Activated CD8-positive, alpha-beta memory T cell treated with anti-CD3 and anti-CD28 coated beads for 36 hours (primary cell): ENCODE results near the gene SCLY. TPM values are rescaled to one million over a fixed set of nuclear protein-coding genes. Genes with fewer than 3 reads are reported as not detected.
"Not testable (repeated sequence)": the region's sequence is repeated elsewhere in the genome, so short reads cannot be mapped to it uniquely, and the experiment has no call there.

ENCODE experiments used
- CTCF ChIA-PET: fragments of 350-600 bp; sonication (Branson Sonifier 250); formaldehyde crosslinking; loops from one replicate; lab custom pipeline; 2021; ENCODE audit warnings: antibody characterized with exemption; lab: Charles Lee
- POLR2A ChIA-PET: fragments of 350-600 bp; sonication (Branson Sonifier 250); formaldehyde crosslinking; loops from one replicate; lab custom pipeline; 2021; ENCODE audit warnings: antibody characterized with exemption; lab: Charles Lee
- total RNA-seq, 2 experiments: library from RNA; stranded (reverse); gene quantifications; one replicate each; pipeline ENCODE4 v1.2.3, GENCODE V29; 2021

Gene SCLY
- total RNA-seq, 2 experiments from 2014 or later = 87.1 to 88.0 TPM

DNA sequence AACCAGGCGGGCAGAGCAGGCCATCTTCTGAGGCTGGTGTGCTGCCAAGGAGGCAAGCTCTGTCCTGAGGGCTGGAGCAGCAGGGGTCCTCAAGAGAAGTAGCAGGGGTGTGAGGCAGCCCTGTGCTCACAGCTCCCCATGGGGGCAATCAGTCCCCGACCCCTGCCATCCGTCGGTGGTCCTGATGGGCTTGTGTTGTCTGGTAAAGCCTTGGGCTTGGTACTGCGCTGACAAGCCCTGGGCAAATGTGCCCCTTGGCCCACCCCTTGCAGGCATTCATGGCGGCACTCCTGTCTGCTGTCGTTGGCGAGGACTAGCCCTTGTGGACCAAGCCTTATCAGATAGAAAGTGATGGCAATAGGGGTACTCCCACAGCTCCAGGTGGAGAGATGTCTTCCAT, 22.6 kb upstream of the SCLY start:
- ChIA-PET CTCF (no interaction called here), POLR2A (interaction anchor here (0.6 to 1.0 kb wide), 2 partner anchors 11 to 28 kb away, joined by 4 read pairs; no protein-coding TSS in a partner anchor)

DNA sequence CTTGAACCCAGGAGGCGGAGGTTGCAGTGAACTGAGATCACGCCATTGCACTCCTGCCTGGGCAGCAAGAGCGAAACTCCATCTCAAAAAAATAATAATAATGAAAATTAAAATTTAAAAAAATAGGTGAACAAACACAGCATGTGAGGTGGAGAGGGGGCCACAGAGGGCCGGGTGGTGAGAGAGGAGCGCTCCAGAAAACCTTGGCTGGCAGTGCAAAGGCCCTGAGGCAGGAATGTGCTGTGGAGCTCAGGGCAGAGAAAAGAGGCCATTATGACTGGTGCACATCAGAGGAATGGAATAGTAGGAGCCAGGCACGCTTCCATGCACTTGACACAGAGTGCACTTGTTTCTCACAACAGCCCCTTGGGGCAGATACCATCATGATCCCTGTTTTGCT, 21.6 kb upstream of the SCLY start:
- POLR2A ChIA-PET = no interaction called here
- CTCF ChIA-PET = no interaction called here

- ChIA-PET CTCF (no interaction called here), POLR2A (no interaction called here)
These were observed 20.8 kb upstream of the SCLY start for GRCh38 chr2:238039985-238040384.

DNA sequence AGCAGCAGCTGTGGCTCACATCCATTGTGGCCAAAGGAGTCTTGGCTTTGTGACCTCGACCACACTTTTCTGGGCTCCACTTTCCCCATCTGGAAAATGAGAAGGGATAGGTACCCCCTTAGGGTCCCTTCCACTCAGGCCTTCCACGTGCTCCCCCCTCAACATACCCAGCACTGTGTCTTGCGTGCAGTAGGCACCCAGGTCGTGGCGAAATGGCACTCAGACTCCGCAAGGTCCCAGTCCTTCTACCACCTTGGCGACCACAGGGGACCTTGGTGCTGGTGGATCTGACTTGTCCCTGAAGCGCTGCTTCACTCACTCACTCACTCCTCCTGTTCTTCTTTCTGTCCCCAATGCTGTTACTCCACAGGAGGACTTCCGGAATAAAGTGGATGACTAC, 19.9 kb upstream of the SCLY start:
- ChIA-PET CTCF (interaction anchor here (1.6 kb wide), 1 partner anchor 222 kb away, joined by 4 read pairs; no protein-coding TSS in a partner anchor), POLR2A (no interaction called here)

DNA sequence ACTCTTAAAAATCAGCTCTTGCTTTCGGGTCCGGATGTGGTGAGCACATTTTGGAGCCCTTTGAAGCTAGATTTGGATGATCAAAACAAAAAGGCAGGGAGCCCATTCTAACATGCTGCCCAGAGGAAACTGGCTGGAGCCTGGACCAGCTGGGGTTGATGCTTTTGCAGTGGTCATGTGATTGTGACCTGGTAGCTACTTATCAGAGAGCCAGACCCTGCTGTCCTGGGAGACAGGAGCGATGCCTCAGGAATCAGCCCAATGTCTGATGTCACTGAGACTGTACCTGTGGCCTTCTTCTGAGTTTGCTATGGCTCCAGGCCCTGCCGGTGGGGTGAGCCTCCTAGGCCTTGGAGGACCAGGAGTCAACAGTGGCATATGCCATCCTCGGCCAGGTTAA, 18.7 kb upstream of the SCLY start:
- CTCF ChIA-PET = interaction anchor here (1.6 kb wide), 1 partner anchor 221 kb away, joined by 4 read pairs; no protein-coding TSS in a partner anchor
- POLR2A ChIA-PET = interaction anchor here (0.6 kb wide), 1 partner anchor 271 kb away, joined by 3 read pairs; no protein-coding TSS in a partner anchor

DNA sequence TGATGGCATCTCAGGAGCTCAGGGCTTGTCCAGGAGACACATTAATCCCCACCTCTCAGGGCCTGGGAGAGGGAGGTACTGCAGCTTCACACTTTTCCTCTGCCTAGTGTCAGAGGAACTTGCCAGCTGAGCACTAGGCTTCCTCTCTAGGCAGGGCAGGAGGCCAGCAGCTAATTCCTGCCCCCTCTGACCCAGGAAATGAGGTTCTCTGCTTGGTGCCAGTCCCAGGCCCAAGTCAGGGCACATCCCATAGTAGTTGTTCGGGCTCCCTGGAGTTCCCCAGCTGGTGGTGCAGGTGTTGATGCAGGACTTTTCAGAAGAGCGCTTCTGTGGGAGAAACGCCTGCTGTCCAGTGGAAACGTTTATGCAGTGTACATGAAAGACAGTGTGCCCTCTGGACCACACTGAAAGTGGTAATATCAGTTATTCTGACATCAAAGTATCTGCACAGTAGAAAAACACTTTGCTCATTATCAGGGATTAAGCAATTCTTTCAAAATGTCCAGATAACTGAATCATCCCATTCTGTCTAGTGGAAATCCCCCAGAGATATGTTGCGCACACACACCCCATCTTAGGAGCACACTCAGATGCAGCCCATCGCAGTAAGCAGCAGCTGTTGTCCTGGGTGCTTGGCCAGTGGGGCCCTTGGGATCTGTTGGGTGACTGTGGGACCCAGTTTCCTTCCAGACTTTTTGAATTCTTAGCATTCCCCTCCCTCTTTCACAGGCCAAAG, 17.8 kb upstream of the SCLY start:
- ChIA-PET CTCF (interaction anchor here (0.6 kb wide), 1 partner anchor 114 kb away, joined by 4 read pairs; no protein-coding TSS in a partner anchor), POLR2A (no interaction called here)

DNA sequence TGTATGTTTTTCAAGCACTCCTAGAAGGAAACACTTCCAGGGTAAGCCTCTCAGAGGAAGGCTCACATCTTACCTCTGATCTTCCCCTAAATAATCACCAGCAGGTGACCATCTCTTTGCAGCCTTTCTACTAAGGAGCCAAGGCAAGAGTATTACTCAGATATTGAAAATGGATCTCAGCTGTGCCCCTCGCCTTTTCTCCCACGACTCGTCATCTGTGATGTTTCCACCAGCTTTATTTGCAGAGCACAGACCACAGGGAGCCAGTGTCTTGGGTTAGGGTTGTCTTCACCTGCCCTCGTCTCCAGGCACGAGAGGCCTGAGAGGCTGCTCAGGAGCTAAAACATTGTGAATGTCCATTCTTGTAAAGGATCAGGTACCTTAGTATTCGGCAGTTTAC, 16.9 kb upstream of the SCLY start:
- ChIA-PET POLR2A (no interaction called here), CTCF (no interaction called here)

DNA sequence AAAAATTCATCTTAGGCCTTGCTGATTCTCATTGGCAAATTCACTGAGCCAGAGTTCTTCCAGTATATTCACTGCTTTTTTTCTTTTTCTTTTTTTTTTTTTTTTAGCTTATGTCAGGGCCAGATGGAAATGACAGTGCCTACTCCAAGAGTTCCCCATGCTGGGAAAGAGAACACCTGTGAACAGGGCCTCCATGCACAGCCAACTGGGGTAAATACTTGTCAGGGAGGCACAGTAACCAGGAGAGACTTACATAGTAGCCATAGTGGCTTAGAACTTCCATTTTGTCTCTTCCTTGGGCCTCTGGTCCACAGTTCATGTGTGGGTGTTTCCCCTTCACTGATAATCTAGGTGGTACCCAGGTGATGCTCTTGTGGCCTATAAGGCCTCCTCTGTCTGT, 15.2 kb upstream of the SCLY start:
- POLR2A ChIA-PET = no interaction called here
- CTCF ChIA-PET = no interaction called here

GRCh38 chr2:238046725-238047270, 14.0 kb upstream of the SCLY start:
- CTCF ChIA-PET = no interaction called here
- POLR2A ChIA-PET = no interaction called here

- ChIA-PET POLR2A (no interaction called here), CTCF (no interaction called here)
These were observed 7.5 kb upstream of the SCLY start for GRCh38 chr2:238053191-238053776.

DNA sequence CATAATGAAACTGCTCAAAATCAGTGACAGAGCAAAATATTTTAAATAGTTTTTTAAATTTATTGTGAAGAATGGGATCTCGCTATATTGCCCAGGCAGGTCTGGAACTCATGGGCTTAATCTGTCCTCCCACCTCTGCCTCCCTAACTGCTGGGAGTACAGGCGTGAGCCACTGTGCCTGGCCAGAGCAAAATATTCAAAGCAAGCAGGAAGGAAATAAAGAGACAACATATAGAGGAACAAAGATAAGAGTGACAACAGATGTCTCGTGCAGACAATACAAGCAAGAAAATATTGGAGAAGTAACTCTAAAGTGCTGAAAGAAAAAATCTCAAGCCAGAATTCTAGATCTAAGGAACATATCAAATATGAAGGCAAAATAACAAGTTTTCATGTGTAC, 5.0 kb upstream of the SCLY start:
- CTCF ChIA-PET = no interaction called here
- POLR2A ChIA-PET = no interaction called here

DNA sequence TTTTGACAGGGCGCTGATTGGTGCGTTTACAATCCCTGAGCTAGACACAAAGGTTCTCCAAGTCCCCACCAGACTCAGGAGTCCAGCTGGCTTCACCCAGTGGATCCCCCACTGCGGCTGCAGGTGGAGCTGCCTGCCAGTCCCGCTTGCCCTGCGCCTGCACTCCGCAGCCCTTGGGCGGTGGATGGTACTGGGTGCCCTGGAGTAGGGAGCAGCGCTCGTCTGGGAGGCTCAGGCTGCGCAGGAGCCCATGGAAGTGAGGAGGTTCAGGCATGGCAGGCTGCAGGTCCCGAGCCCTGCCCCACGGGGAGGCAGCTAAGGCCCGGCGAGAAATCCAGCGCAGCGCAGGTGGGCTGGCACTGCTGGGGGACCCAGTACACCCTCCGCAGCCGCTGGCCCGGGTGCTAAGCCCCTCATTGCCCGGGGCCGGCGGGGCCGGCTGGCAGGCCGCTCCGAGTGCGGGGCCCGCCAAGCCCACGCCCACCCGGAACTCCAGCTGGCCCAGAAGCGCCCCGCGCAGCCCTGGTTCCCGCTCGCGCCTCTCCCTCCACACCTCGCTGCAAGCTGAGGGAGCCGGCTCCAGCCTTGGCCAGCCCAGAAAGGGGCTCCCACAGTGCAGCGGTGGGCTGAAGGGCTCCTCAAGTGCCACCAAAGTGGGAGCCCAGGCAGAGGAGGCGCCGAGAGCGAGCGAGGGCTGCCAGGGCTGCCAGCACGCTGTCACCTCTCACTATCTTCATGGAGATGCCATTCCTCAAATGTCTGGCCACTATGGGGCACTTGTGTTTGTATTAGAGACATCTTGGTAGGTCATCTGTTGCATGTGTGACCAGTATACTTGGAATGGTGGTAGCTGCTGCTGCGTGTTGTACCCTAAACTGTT, 2.9 kb upstream of the SCLY start:
- CTCF ChIA-PET = interaction anchor here (0.6 to 0.7 kb wide), 2 partner anchors 17 to 283 kb away, joined by 3 read pairs; no protein-coding TSS in a partner anchor

DNA sequence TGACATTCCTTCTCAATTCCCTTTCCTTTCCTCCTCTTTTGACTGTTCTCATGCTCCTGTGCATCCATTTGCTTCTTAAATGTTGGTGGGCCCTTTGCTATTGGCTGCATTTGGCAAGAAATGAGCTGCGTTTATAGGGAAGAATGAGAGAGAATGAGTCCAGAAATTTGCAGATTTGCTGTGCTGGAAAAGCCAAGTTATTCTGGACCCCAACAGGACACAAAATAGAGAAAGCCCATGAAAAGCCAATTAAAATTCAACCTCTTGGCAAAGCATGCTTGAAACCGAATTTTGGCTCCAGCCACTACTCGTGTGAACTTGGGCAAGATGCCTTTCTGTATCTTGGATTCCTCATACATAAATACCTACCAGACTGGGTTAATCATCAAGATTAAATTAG, 1.3 kb upstream of the SCLY start:
- ChIA-PET CTCF (interaction anchor here (1.6 kb wide), 1 partner anchor 54 kb away, joined by 3 read pairs; no protein-coding TSS in a partner anchor), POLR2A (no interaction called here)

More for the DNA sequence above, 2.9 kb upstream of the SCLY start:
- POLR2A ChIA-PET = not testable (repeated sequence)

DNA sequence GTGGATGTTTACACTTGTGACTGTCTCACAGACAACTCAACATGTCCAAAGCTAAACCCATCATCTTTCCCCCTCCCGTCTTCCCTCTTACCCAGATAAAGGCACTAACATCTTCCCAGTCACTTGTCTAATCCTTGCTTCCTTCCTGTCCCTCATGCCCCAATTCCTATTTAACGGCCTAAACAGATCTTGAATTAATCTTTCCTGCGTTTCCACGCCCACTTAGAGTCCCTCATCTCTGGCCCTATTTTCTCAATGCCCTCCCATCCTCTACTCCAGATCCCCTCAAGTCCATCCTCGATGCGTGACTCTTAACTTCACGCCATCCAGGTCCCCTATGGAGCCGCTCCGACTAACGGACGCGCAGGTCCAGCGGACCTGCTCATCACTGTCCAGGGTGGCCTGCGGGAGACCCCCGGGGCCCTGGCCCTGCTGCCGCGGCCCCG, 682 bp upstream of the SCLY start:
- ChIA-PET POLR2A (interaction anchor here (0.6 kb wide), 1 partner anchor 62 kb away, joined by 3 read pairs; no protein-coding TSS in a partner anchor), CTCF (interaction anchor here (1.6 kb wide), 1 partner anchor 55 kb away, joined by 3 read pairs; no protein-coding TSS in a partner anchor)

DNA sequence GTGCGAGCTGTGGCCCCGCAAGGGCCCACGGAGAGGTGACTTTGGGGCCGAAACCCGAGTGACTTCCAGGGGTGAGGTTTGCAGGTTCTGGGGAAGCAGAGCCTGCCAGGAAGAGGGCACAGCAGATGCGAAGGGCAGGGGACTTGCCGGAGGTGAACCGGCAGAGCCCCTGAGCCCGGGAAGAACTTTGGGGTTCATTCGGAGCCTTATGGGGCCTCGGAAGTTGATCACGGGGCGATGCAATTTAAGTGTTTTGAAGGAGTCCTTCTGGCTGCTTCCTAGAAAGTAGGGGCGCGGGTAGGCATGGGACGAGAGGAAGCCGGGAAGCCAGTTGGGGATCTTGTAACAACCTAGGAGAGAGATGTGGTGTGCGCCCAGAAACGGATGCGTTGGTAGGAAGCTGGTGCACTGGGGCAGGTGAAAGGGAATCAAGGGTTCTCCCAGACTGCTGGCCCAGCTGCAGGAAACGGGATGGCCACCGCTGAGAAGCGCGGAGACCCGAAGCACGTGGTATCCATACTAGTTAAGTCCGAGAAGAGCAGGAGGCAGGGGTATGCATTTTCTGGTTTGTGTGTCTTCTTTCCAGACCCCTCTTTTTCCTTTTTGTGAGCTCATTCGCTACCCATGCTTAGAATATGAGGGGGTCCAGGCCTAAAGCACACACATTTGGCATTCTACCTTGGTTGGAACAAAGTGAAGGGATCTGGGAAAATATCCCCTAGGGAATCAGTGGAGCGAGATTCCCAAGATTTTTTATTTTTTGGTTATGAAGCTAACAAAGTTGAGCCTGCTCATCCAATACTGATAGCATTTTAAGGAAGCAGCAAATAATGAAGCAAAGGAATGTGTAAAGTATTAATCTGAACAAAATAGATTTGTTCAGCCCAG, 758 bp downstream of the SCLY start:
- CTCF ChIA-PET = interaction anchor here (0.6 to 1.2 kb wide), 3 partner anchors 11 to 261 kb away, joined by 3 to 5 read pairs (median 3); no protein-coding TSS in a partner anchor
- POLR2A ChIA-PET = interaction anchor here (0.6 to 0.9 kb wide), 3 partner anchors 62 to 1547 kb away, joined by 3 read pairs; no protein-coding TSS in a partner anchor

GRCh38 chr2:238063414-238064189, 2.8 kb downstream of the SCLY start:
- POLR2A ChIA-PET = interaction anchor here (0.6 kb wide), 1 partner anchor 139 kb away, joined by 3 read pairs; no protein-coding TSS in a partner anchor
- CTCF ChIA-PET = interaction anchor here (0.6 kb wide), 1 partner anchor 463 kb away, joined by 3 read pairs; no protein-coding TSS in a partner anchor

- POLR2A ChIA-PET = no interaction called here
- CTCF ChIA-PET = no interaction called here
These were observed 3.6 kb downstream of the SCLY start for GRCh38 chr2:238064376-238064775.
